ENCODE results near the gene LIPA.

The LIPA gene

DNA sequence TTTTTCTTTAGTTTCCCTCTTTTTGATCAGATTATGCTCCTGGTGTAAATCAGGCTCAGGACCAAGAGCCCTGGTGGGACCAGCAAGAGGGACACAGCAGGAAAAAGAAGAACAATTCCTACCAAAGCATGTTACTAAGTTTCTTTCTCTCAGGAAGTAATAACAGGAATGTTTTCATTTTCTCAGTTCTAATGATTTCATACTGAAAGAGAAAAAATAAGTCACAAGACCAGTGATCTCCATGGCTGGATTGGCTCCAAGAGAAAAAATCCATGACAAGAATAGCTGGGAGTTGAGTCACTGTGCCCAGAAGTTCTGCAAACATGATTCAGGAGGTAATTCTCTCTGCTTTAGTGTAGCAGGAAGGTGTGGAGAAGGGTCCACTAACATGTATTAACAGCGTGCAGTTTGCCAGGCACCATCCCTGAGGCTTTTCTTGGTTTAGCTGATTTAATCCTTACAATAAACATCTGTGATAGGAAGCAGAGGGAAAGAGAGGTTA, 26.5 kb upstream of the LIPA start:
- H3K79me1 ChIP-seq (replicated peaks; ENCODE audit: low read length, poor library complexity, severe bottlenecking): no peaks in the 10 kb centered on the region
- no CpG with 5 or more reads among the region's 1 CpG for WGBS
- DNase-seq: peak; percentile 94
- no peak overlapping the region for H4K91ac ChIP-seq (ENCODE audit: low read length)
- no peak overlapping the region for H2BK15ac ChIP-seq (ENCODE audit: low read depth, poor library complexity, severe bottlenecking)
- H3K14ac ChIP-seq (ENCODE audit: low read length in 2 of 2): no peak overlapping the region
- no peak overlapping the region for H3K4ac ChIP-seq (ENCODE audit: low read depth in 1 of 2, low read length in 2 of 2)
- no peak overlapping the region for H3K4me2 ChIP-seq (ENCODE audit: low read length, poor library complexity, severe bottlenecking)
- H3K27ac ChIP-seq (ENCODE audit: low read length, poor library complexity, severe bottlenecking): peak overlapping the region; percentile 87
- H3K23ac ChIP-seq (ENCODE audit: low read length in 2 of 2): no peak overlapping the region
- H2AK5ac ChIP-seq (ENCODE audit: low read length, severe bottlenecking): no peak overlapping the region
- H2BK5ac ChIP-seq (ENCODE audit: low read depth, low read length, poor library complexity, severe bottlenecking): peak overlapping the region; percentile 79
- no peak overlapping the region for H2AFZ ChIP-seq (ENCODE audit: low read depth, low read length)
- no peak overlapping the region for H2BK12ac ChIP-seq (ENCODE audit: low read length in 2 of 2)
- no peak overlapping the region for H3K18ac ChIP-seq (ENCODE audit: low read depth in 1 of 2, low read length in 2 of 2)
- no peaks in the 10 kb centered on the region for H3K9me3 ChIP-seq (ENCODE audit: control insufficient read depth, low read length)
- no peak overlapping the region for H4K8ac ChIP-seq (ENCODE audit: low read length)
- H3K4me3 ChIP-seq (ENCODE audit: insufficient read depth in 1 of 2, low read depth in 1 of 2, low read length in 2 of 2): peak overlapping the region in 1 of 2 experiments; percentile 15
- no peak overlapping the region for H2BK120ac ChIP-seq (ENCODE audit: low read depth, low read length)
- peak overlapping the region; percentile 93 for H3K9ac ChIP-seq (ENCODE audit: low read length)
- H3K36me3 ChIP-seq (ENCODE audit: control insufficient read depth in 1 of 2, insufficient read depth in 2 of 2, low read depth in 1 of 2, low read length in 2 of 2): no peaks in the 10 kb centered on the region
- peaks cover 3% of the 10 kb centered on the region for H3K4me1 ChIP-seq (ENCODE audit: control insufficient read depth, insufficient read depth, low read depth, low read length)
- no peaks in the 10 kb centered on the region for H3K27me3 ChIP-seq (ENCODE audit: control insufficient read depth in 1 of 2, insufficient read depth in 1 of 2, low read length in 2 of 2)

- Histone ChIP-seq H2BK5ac (ENCODE audit: low read depth, low read length, poor library complexity, severe bottlenecking) (no peak overlapping the region), H3K23ac (ENCODE audit: low read length in 2 of 2) (no peak overlapping the region), H3K27ac (ENCODE audit: low read length, poor library complexity, severe bottlenecking) (peak overlapping the region; percentile 17), H3K36me3 (ENCODE audit: control insufficient read depth in 1 of 2, insufficient read depth in 2 of 2, low read depth in 1 of 2, low read length in 2 of 2) (no peaks in the 10 kb centered on the region), H2BK120ac (ENCODE audit: low read depth, low read length) (no peak overlapping the region), H3K18ac (ENCODE audit: low read depth in 1 of 2, low read length in 2 of 2) (peak overlapping the region; percentile 6 to 9), H3K4me3 (ENCODE audit: insufficient read depth in 1 of 2, low read depth in 1 of 2, low read length in 2 of 2) (peak overlapping the region in 1 of 2 experiments; percentile 46), H3K79me1 (replicated peaks; ENCODE audit: low read length, poor library complexity, severe bottlenecking) (no peaks in the 10 kb centered on the region), H2BK15ac (ENCODE audit: low read depth, poor library complexity, severe bottlenecking) (no peak overlapping the region), H3K14ac (ENCODE audit: low read length in 2 of 2) (no peak overlapping the region), H3K27me3 (ENCODE audit: control insufficient read depth in 1 of 2, insufficient read depth in 1 of 2, low read length in 2 of 2) (no peaks in the 10 kb centered on the region), H2BK12ac (ENCODE audit: low read length in 2 of 2) (peak overlapping the region in 1 of 2 experiments; percentile 92), H2AFZ (ENCODE audit: low read depth, low read length) (no peak overlapping the region), H3K4me2 (ENCODE audit: low read length, poor library complexity, severe bottlenecking) (no peak overlapping the region), H2AK5ac (ENCODE audit: low read length, severe bottlenecking) (peak overlapping the region; percentile 25), H3K4ac (ENCODE audit: low read depth in 1 of 2, low read length in 2 of 2) (peak overlapping the region in 1 of 2 experiments; percentile 54), H3K4me1 (ENCODE audit: control insufficient read depth, insufficient read depth, low read depth, low read length) (peaks cover 3% of the 10 kb centered on the region), H4K91ac (ENCODE audit: low read length) (no peak overlapping the region), H3K9ac (ENCODE audit: low read length) (peak overlapping the region; percentile 79), H4K8ac (ENCODE audit: low read length) (peak overlapping the region; percentile 19), H3K9me3 (ENCODE audit: control insufficient read depth, low read length) (no peaks in the 10 kb centered on the region)
- 90% methylated on average over 5 of the region's 6 CpGs for WGBS
- no peak for DNase-seq
These were observed 23.8 kb upstream of the LIPA start for GRCh38 chr10:89275383-89275782.

- Histone ChIP-seq H3K9ac (ENCODE audit: low read length) (peak overlapping the region; percentile 79), H3K4me3 (ENCODE audit: insufficient read depth in 1 of 2, low read depth in 1 of 2, low read length in 2 of 2) (peak overlapping the region in 1 of 2 experiments; percentile 46), H2BK12ac (ENCODE audit: low read length in 2 of 2) (peak overlapping the region in 1 of 2 experiments; percentile 92), H4K8ac (ENCODE audit: low read length) (peak overlapping the region; percentile 19), H2BK5ac (ENCODE audit: low read depth, low read length, poor library complexity, severe bottlenecking) (no peak overlapping the region), H3K4me2 (ENCODE audit: low read length, poor library complexity, severe bottlenecking) (no peak overlapping the region), H3K9me3 (ENCODE audit: control insufficient read depth, low read length) (no peaks in the 10 kb centered on the region), H3K14ac (ENCODE audit: low read length in 2 of 2) (no peak overlapping the region), H3K23ac (ENCODE audit: low read length in 2 of 2) (no peak overlapping the region), H3K36me3 (ENCODE audit: control insufficient read depth in 1 of 2, insufficient read depth in 2 of 2, low read depth in 1 of 2, low read length in 2 of 2) (no peaks in the 10 kb centered on the region), H3K27ac (ENCODE audit: low read length, poor library complexity, severe bottlenecking) (peak overlapping the region; percentile 17), H4K91ac (ENCODE audit: low read length) (no peak overlapping the region), H3K18ac (ENCODE audit: low read depth in 1 of 2, low read length in 2 of 2) (peak overlapping the region in 1 of 2 experiments; percentile 6), H3K79me1 (replicated peaks; ENCODE audit: low read length, poor library complexity, severe bottlenecking) (no peaks in the 10 kb centered on the region), H2AK5ac (ENCODE audit: low read length, severe bottlenecking) (peak overlapping the region; percentile 25), H3K27me3 (ENCODE audit: control insufficient read depth in 1 of 2, insufficient read depth in 1 of 2, low read length in 2 of 2) (no peaks in the 10 kb centered on the region), H2BK15ac (ENCODE audit: low read depth, poor library complexity, severe bottlenecking) (no peak overlapping the region), H3K4ac (ENCODE audit: low read depth in 1 of 2, low read length in 2 of 2) (peak overlapping the region in 1 of 2 experiments; percentile 54), H3K4me1 (ENCODE audit: control insufficient read depth, insufficient read depth, low read depth, low read length) (peaks cover 3% of the 10 kb centered on the region), H2BK120ac (ENCODE audit: low read depth, low read length) (no peak overlapping the region), H2AFZ (ENCODE audit: low read depth, low read length) (no peak overlapping the region)
- WGBS: 24% methylated on average over 3 of the region's 3 CpGs
- DNase-seq: peak; percentile 50
These were observed 23.4 kb upstream of the LIPA start for GRCh38 chr10:89274928-89275327.

- DNase-seq: no peak
- Histone ChIP-seq H3K79me1 (replicated peaks; ENCODE audit: low read length, poor library complexity, severe bottlenecking) (no peaks in the 10 kb centered on the region), H2BK12ac (ENCODE audit: low read length in 2 of 2) (no peak overlapping the region), H3K18ac (ENCODE audit: low read depth in 1 of 2, low read length in 2 of 2) (no peak overlapping the region), H2BK15ac (ENCODE audit: low read depth, poor library complexity, severe bottlenecking) (no peak overlapping the region), H2AK5ac (ENCODE audit: low read length, severe bottlenecking) (no peak overlapping the region), H3K9me3 (ENCODE audit: control insufficient read depth, low read length) (no peaks in the 10 kb centered on the region), H3K4me1 (ENCODE audit: control insufficient read depth, insufficient read depth, low read depth, low read length) (peaks cover 3% of the 10 kb centered on the region), H2AFZ (ENCODE audit: low read depth, low read length) (no peak overlapping the region), H3K23ac (ENCODE audit: low read length in 2 of 2) (no peak overlapping the region), H3K27me3 (ENCODE audit: control insufficient read depth in 1 of 2, insufficient read depth in 1 of 2, low read length in 2 of 2) (no peaks in the 10 kb centered on the region), H4K91ac (ENCODE audit: low read length) (no peak overlapping the region), H3K4me2 (ENCODE audit: low read length, poor library complexity, severe bottlenecking) (no peak overlapping the region), H4K8ac (ENCODE audit: low read length) (no peak overlapping the region), H3K14ac (ENCODE audit: low read length in 2 of 2) (no peak overlapping the region), H3K27ac (ENCODE audit: low read length, poor library complexity, severe bottlenecking) (no peak overlapping the region), H3K9ac (ENCODE audit: low read length) (no peak overlapping the region), H3K36me3 (ENCODE audit: control insufficient read depth in 1 of 2, insufficient read depth in 2 of 2, low read depth in 1 of 2, low read length in 2 of 2) (no peaks in the 10 kb centered on the region), H2BK5ac (ENCODE audit: low read depth, low read length, poor library complexity, severe bottlenecking) (no peak overlapping the region), H2BK120ac (ENCODE audit: low read depth, low read length) (no peak overlapping the region), H3K4ac (ENCODE audit: low read depth in 1 of 2, low read length in 2 of 2) (no peak overlapping the region), H3K4me3 (ENCODE audit: insufficient read depth in 1 of 2, low read depth in 1 of 2, low read length in 2 of 2) (no peak overlapping the region)
- 67% methylated on average over 1 of the region's 2 CpGs for WGBS
These were observed 22.1 kb upstream of the LIPA start for GRCh38 chr10:89273680-89274079.
